ENCODE results near the gene C19orf85.

C19orf85 gene

DNA sequence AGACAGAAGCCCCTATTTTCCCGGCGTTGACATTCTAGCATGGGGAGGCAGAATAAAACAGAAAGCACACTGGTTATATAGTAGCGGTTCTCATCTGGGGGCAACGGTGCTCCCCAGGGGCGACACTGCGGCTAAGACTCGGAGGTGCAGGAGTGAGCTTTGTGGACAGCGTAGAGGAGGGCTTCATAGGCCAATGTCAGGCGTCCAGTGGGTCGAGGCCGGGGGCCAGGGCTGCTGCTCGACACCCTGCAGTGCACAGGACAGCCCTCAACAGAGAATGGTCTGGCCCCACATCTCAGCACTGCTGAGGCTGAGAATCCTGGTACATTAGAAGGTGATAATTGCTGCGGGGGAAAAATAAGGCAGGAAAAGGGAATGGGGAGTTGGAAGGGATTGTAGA lies 13.4 kb upstream of the C19orf85 start:
- DNase-seq (ENCODE audit: low spot score) = no peak

DNA sequence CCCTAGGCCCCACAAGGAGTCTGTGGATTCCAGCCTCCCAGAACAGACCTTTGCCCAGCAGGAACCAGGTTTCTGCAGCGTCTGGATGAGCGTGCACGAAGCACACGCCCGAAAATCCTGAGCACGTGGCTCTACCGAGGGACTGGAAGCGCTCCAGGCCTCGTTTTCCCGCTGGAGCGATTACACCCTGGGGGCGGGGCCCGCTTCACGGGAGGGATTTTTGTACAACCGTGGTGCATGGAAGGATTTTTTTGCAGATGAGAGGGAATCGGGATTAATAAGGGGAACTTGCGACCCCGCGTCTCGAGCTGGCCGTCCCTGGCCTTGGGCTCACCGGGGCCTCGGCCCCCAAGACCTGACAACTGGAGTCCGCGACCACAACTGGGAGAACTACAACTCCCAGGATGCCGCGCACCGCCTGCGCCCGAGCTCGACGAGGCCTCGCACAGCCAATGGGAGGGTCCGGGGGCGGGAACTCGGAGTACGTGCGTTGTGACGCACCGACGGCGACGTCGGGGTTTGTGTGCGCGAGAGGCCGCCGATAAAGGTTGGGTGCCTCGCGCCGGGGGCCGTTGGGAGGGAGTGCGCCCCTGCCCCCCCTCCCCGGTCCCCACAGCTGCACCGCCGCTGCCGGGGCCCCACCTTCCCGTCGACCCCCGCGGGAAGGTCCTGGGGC lies 11.7 kb upstream of the C19orf85 start, which contains the start of gene ZNF628:
Gene ZNF628, plus strand, starts transcription at position 518 of the 676 bp plus-strand sequence. CDS start 3,294 bp downstream, outside the sequence.
- DNase-seq (ENCODE audit: low spot score) = peak; percentile 99

DNA sequence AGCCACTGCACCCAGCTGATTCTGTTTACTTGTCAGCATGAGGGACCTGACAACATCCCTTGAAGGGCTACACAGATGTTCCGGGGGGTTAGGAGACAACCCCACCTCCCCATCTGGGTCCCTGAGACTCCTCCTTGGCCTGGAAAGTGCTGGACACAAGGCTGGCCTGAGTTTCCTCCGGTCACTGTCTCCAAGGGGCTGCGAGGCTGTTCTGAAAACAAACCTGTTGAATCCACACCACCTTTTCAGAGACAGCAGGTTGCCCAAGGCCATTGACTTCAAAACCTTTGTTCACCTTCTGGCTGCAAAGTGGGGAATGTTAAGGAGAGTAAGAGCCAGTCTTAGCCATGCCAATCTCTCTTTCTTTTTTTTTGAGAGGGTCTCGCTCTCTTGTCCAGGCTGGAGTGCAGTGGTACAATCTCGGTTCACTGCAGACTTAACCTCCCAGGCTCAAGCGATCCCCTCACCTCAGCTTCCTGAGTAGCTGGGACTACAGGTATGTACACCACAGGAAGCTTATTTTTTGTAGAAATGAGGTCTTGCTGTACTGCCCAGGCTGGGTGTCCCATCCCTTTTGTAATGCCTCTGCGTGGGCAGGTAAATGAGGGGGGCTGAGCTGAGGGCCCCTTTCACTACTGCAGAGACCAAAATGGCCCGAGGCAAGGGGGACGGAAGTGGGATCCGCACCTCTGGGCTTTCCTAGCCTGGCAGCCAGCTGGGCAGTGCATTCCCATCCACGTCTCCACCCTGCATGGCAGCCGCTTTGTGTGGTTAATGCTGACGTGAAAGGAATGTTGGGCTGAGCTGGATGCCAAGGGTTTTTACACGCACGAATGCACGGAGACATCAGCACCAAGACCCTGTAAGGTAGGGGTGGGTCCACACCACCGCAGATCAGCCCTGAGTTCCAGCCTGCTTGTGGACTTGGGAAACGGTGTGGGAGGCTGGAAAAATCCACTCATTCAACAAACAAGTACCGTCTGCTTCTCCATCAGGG lies 10.0 kb upstream of the C19orf85 start:
- DNase-seq (ENCODE audit: low spot score) = no peak

DNA sequence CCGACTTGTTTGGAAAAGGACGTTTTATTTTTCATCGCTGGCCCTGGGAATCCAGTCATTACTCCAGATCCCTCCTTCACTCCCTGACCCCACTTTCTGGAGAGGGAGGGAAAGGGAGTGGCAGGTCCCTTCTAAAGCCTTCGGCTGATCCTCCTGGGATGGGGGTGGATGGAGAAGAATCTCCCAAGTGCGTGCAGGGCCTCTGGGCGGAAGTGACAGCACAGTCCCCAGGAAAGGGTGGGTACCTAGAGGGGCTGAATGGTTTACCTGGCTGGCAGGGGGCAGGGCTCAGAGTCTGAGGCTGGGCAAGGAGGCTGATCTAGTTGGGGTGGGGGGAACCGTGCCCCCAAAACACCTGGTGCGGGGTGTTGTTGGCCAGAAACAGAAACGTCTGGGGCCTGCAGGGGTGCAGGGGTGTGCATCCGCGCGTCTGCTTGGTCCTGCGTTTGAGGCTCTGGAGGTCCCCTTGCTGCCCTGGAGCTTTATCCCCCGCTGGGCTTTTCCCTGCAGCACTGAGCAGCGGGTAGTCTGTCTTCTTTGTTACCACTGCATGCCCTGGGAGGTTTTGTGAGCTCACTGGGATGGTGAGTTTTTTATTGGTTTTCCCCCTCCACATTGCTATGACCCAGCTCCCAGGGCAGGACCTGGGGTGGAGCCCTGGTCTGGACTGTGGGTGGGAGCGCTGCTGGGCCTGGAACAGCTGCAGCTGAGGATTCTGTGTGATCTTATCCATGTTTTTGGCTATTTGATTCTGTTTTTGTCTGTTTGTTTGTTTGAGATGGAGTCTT lies 8.9 kb upstream of the C19orf85 start:
- DNase-seq (ENCODE audit: low spot score) = no peak

DNA sequence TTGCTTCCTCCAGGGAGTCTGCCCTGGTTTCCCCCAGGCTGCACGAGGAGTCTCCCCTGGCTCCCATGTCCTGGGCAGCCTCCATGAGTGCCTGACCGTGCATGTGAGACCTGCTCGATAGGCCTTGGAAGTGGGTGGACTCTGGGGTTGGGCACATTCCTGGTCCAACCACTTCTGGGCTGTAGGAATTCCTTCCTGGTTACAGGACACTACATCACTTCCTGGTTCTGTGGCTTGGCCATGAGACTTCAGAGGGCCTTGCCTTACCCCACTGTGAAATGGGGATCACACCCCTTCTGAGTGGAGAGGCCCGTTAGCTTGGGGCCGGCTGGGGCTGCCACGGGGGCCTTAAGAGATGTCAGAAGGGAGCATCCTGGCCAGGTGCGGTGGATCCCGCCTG lies 7.9 kb upstream of the C19orf85 start:
- DNase-seq (ENCODE audit: low spot score) = no peak

DNA sequence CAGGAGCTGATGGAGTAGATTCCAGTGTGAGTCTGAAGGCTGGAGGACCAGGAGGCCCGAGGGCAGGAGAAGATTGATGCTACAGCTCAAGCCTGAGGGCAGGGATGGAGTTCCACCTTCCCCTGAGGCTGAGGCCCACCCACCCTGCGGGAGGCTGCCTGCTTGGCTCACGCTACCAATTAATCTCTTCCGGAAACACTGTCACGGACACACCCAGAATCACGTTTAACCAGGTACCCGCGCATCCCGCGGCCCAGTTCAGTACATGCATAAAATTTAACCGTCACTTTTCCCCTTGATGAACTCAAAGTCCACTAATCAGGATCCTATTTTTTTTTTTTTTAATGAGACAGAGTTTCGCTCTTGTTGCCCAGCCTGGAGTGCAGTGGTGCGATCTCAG lies 6.7 kb upstream of the C19orf85 start:
- DNase-seq (ENCODE audit: low spot score) = no peak

DNA sequence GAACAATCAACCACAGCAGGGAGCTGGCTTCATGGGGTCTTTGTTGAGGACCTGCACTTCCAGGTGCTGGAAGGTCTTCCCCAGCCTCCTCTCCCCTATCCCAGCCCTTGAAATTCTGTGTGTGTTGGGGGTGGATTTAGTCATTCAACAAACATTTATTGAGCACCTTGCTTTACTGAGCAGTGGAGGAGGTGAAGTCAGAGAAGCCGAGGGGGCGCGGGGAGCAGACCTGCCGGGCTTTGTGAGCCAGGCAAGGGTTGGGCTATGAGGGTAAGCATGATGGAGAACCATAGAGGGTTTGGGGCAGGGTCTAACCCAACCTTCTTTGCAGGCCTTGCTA lies 3.5 kb upstream of the C19orf85 start:
- no peak for DNase-seq (ENCODE audit: low spot score)

DNA sequence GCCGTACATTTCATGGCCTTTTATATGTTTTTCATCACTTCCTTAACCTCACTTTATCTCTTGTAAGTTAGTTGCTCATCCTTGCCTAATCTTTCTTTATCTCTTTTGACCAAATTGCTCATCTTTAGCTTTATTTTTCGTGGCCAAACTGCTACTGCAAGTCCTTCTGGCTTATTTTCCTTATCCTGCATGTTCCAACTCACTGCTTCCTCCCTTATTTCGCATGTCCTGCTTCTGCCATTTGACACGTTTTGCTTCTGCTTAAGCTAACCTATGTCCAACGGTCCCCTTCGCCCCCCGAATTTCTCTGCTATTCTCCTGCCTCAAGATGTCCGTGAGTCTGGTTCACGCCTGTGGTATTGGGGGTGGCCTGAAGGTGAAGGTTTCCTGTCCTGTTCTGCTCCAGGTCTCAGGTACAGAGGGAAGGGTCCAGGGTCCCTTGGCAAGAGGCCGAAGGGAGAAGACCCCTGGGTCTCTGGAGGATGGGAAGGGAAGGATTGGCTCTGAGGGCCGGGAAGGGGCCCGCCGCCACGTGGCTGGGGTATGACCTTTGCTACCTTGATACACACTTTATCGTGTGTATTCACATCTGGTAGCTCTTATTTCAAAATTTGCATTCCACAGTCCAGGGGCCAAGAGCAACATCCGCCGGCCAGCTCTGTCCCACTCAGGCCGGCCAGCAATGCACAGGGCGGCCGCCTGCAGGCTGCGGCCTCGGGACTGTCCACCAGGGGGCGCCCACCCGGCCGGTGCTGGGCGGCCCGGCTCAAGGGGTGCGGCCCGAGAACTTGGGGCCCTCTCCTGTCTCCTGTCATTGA lies 2.9 kb upstream of the C19orf85 start:
- no peak for DNase-seq (ENCODE audit: low spot score)

DNA sequence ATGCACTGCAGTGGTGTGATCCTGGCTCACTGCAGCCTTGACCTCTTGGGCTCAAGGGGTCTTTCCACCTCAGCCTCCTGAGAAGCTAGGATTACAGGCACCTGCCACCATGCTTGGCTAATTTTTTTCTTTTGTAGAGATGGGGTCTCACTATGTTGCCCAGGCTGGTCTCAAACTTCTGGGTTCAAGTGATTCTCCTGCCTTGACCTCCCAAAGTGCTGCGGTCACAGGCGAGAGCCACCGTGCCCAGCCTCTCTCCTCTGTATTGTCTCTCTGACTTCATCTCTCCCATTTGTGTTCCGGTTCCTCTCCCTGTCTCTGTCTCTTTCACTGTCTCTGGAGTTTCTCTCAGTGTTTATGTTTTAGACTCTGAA lies 1.7 kb upstream of the C19orf85 start:
- no peak for DNase-seq (ENCODE audit: low spot score)

DNA sequence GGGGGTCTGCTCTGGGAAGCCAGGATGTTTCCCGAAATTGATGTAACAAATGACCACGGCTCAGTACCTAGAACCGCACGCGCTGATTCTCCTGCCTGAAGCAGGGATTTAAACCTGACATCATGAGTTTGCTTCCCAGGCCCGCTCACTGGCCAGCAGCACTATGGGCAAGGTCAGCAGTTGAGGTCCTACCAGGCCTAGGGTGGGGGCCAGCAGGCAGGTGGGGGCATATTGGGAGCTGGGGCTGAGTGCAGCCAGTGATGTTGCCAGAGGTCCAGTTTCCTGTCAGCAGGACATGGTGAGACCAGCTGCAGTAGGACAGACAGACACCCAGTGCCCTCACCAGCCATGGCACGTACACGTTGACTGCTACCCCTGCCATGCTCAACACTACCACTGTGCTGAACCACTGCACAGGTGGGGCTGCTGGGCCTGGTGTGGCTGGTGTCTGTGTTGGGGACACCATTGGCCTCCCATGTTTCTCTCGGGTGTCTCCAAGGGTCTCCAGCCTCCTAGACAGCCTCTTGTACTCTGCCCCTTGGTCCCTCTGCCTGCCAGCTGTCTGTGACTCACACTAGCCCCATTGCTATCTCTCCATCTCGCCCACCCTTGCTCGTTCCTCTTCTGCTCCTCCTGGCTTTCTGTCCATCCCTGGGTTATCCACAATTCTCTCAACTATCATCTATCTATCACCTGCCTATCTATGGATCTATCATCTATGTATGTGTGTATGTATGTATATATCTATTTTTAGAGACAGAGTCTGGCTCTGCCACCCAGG lies 1.1 kb upstream of the C19orf85 start:
- no peak for DNase-seq (ENCODE audit: low spot score)

DNA sequence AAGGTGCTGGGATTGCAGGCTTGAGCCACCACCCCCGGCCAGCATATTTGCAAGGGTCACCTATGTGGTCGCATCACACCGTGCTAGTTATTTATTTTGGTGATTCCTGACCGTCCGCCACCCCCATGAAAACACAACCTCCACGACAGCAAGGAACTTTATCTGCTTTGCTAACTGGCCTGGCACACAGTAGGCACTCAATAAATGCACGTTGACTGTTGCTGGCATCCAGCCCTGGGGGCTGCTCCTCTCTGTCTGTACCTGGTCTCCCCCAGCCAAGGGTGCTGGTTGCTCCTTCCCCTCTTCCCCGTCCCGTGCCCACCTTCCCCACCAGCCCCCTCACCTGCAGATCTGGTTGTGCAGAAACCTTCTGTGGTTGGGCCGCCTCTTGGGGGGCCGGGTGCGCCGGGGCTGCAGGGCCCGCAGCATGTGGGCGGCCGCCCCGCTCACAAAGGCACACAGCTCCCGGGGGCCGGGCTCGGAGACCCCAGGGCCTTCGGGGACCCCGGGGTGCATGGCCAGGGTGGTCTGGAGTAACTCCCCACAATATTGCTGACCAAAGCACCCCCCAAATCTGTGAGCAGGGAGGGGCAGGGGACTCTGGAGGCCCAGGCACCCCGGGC lies 401 bp downstream of the C19orf85 start:
- DNase-seq (ENCODE audit: low spot score) = no peak

DNA sequence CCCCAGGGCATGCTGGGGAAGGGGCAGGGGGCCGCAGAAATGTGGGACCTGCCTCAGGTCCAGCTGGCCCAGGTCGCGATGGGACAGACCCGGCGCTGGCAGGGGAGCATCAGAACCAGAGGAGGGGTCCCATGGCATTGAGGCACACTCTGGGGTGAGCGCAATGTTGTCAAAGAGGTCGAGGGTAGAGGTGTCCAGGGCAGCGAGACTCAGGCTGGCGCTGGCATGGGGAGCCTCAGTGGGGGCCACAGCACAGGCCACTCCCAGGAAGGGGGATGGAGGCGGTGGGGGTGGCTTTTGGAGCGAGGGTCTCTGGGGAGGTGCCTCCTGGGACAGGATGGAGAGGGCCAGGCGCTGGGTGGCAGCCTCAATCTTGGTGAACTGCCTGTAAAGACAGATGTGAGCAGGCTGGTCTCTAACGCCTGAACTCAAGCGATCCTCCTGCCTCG lies 944 bp downstream of the C19orf85 start:
- no peak for DNase-seq (ENCODE audit: low spot score)

DNA sequence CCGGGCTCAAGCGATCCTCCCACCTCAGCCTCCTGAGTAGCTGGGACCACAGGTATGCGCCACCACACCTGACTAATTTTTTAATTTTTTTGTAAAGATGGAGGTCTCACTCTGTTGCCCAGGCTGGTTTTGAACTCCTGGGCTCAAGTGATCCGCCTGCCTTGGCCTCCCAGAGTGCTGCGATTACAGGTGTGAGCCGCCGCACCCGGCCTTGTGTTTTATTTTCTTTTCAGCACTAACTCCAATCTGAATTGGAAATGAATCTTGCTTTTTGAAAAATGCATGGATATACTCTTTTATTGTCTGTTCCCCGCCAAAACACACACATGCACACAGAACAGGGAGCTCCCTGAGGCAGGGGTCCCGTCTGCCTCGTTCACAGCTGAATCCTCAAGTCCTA lies 1.8 kb downstream of the C19orf85 start:
- no peak for DNase-seq (ENCODE audit: low spot score)

DNA sequence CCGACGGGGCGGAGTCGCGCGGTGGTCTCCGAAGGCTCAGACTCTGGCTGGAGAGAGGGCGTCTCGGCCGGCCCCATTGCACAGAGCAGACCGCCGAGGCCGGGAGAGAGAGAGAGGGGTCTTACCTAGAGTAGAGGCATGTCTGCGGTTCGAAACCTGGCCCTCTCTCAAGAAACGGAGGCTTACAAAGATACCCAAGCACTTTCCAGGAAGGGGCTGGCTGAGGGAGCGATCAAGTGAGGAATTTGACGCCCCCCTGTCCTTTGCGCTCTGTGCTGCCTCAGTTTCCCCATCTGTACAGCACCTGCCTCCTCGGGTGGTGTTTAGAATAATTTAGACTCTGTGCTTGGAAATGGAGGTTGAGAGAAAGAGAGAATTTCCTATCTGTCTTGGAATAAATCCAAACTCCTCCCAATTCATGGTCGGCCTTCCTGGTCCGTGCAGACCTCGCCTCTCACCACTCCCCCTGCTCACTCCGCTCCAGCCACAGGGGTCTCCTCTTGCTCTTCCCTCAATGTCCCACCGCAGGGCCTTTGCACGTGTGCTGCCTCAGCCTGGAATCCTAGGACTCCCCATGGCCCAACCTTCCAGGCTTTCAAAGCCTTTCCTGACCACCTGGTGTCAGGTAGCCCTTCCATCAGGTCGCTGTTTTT lies 2.5 kb downstream of the C19orf85 start:
- no peak for DNase-seq (ENCODE audit: low spot score)

DNA sequence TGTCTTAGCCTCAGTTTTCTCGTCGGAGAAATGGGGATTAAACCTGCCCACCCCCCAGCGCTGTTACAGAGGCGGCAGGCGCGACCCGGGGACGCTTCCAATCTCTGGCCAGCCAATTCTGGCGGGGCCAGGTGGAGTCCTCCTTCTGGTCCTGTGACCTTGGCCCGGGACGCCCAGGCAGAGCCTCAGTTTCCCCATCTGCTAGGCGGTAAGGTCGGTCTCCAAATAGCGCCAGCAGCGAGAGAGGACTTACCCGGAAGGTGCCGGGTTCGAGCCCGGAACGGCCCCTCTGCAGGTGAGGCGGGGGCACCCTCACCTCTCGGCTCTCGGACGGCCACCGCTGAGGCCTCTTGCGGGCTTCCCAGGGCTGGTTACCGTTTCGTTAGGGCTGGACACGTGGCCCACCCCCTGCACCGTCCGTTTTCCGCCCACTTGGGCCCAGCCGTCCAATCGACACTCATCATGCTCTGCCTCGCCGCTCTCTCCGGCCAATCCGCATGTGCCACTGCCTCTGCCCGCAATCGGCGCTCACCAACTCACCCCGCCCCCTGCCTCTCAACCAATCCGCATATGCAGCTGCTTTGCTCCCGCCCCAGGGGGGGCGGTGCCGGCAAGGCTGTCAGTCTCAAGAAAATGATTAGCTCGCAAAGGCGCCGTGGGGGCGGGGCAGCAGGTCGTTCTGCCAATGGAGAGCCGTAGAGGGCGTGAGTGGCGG lies 3.1 kb downstream of the C19orf85 start, which contains the start of gene ISOC2:
Gene ISOC2, minus strand, starts transcription at position 384 of the 715 bp plus-strand sequence. CDS start 5,156 bp downstream, outside the sequence.
- peak; percentile 100 for DNase-seq (ENCODE audit: low spot score)

DNA sequence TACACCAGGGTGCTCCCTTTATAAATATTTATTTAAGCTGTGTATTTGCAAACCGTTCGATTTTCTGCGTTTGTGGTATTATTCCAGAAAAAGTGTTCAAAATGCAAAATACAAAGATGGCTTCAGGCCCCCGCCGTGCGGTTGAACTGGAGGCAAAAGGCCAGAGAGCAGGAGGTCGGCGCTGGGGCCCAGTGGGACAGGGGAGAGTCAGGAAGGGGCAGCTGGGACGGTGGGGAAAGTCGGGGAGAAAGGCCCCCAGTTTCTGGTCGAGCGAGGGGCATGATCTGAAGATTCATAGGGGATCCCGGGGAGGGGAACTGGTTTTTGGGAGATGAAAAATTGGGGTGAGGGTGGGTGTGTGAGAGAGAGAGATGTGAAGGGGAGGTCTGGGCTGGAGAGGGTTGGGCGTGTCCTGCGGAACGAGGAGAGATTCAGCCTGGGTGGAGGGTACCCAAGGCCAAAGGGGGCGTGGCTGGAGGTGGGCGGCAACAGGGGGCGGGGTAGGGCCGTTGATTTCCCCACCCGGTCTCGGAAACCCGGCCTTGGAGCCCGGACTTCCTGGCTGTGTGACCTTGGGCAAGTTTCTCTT lies 3.8 kb downstream of the C19orf85 start:
- peak; percentile 69 for DNase-seq (ENCODE audit: low spot score)

DNA sequence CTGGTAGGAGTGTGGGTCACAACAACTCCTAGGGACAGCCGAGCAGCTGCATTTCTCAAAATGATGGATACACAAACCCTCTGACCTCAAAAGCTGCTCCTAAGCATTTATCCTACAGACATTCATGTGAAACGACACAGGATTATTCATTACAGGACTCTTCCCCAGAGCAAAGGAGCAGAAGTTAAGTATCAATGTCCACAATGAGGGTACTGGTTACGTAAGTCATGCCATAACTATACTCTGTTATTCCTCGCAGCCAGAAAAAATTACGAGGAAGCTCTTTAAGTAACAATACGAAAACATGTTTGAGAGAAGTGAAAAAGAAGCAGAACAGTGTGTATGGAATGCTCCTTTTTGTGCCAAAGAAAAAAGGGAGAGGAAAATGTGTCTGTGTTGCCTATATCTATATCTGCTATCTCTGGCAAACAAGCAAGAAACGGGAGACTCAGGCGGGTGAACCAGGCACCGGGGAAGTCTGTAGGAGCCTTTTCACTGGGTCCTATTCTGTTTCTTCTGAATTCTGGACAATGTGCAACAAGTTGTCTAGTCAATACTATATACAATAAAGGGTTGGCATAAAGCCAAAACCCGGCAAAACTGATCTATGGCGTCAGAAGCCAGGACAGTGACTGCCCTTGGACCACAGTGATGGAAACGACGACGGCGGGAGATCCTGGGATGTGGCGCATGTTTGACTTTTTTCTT lies 4.4 kb downstream of the C19orf85 start:
- peak; percentile 40 for DNase-seq (ENCODE audit: low spot score)

DNA sequence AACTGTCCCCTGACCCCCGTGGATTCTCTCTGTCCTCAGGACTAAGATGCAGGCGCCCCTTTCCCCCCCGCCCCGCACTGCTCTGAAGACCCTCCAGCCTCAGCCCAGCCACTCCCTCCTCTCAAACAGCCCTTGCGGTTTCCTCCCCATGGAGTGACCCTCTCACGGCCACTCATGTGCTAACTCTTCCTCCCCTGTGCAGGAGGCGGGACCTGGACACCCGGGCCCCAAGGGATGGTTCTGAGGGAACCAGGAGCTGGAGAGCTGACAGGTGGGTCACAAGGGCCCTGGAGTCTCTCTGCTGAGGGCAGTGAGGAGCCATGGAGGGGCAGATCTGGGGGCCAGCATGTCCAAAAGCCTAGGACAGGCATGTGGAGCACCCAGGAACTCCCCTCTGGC lies 5.0 kb downstream of the C19orf85 start:
- no peak for DNase-seq (ENCODE audit: low spot score)
